Retinal pigment epithelial cell (primary cell): ENCODE measurements around the gene BMP15.

Experiments used
- DNase-seq: peaks from one replicate; pipeline ENCODE4 v3.0.0-alpha.2; 2010; ENCODE audit warnings: low read depth
- H3K4me3 ChIP-seq: 2 replicates; pipeline ENCODE4 v1.5.1; 2011; ENCODE audit warnings: mild to moderate bottlenecking, low read length, control low read depth, moderate library complexity
- CTCF ChIP-seq: conservative IDR thresholded peaks from 2 replicates; pipeline ENCODE4 v1.5.1; 2011; ENCODE audit warnings: low read depth, low read length, control low read depth, inconsistent platforms

Gene BMP15

GRCh38 chrX:50920132-50920531 lies 9.6 kb downstream of the BMP15 start:
- peak; percentile 2 for DNase-seq

GRCh38 chrX:50927127-50927526 lies 16.6 kb downstream of the BMP15 start:
- no peak for DNase-seq
- H3K4me3 ChIP-seq = no peak overlapping the region
- no peak for TF ChIP-seq CTCF

More at GRCh38 chrX:50920132-50920531, 9.6 kb downstream of the BMP15 start:
- TF ChIP-seq CTCF = peak; percentile 55
- H3K4me3 ChIP-seq = no peak overlapping the region

GRCh38 chrX:50941638-50942037 lies 31.1 kb downstream of the BMP15 start:
- no peak overlapping the region for H3K4me3 ChIP-seq
- no peak for DNase-seq
- TF ChIP-seq CTCF = peak; percentile 39

- no peak for TF ChIP-seq CTCF
- H3K4me3 ChIP-seq = no peak overlapping the region
- DNase-seq = no peak
Observed at GRCh38 chrX:50942471-50942870, 31.9 kb downstream of the BMP15 start.

GRCh38 chrX:50952406-50952805 lies 41.9 kb downstream of the BMP15 start:
- H3K4me3 ChIP-seq = no peak overlapping the region
- no peak for TF ChIP-seq CTCF
- no peak for DNase-seq

GRCh38 chrX:50953832-50954231 lies 43.3 kb downstream of the BMP15 start:
- DNase-seq = no peak
- TF ChIP-seq CTCF = no peak
- no peak overlapping the region for H3K4me3 ChIP-seq

- no peak for TF ChIP-seq CTCF
- no peak for DNase-seq
- H3K4me3 ChIP-seq = no peak overlapping the region
Observed at GRCh38 chrX:50962156-50962555, 51.6 kb downstream of the BMP15 start.
